ENCODE data around the gene TOR2A.

DNA sequence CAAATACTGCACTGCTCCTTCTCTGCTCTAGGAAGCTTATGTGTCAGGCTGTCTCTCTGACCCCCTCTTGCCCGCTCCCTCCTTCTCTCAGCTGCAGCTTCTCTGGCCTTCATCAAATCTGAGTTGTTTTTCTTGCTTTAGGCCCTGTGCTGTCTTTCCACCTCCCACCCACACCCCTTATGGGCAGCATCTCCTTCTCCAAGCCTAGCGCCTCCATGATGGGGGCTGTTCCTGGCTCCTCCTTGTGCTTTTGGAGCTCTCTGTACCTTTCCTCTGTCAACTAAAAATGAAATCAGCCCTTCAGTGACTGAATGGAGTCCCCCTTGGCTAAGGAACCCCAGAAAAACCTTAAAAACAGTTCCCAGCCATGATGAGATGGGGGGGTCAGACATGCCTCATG lies 35.0 kb downstream of the TOR2A start:
- TF ChIP-seq, protein P1, sequence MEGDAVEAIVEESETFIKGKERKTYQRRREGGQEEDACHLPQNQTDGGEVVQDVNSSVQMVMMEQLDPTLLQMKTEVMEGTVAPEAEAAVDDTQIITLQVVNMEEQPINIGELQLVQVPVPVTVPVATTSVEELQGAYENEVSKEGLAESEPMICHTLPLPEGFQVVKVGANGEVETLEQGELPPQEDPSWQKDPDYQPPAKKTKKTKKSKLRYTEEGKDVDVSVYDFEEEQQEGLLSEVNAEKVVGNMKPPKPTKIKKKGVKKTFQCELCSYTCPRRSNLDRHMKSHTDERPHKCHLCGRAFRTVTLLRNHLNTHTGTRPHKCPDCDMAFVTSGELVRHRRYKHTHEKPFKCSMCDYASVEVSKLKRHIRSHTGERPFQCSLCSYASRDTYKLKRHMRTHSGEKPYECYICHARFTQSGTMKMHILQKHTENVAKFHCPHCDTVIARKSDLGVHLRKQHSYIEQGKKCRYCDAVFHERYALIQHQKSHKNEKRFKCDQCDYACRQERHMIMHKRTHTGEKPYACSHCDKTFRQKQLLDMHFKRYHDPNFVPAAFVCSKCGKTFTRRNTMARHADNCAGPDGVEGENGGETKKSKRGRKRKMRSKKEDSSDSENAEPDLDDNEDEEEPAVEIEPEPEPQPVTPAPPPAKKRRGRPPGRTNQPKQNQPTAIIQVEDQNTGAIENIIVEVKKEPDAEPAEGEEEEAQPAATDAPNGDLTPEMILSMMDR (IDR thresholded peaks at IDR 0.05; ENCODE audit: poor library complexity), result no peak
- no peak for TF ChIP-seq EZH2phosphoT487 (IDR thresholded peaks at IDR 0.05; ENCODE audit: low read depth, severe bottlenecking, unreplicated experiment)

All from hepatocyte (in vitro differentiated cells).